Measurements from ENCODE around the gene SPTBN4. TPM values are rescaled to one million over a fixed set of nuclear protein-coding genes. Genes with fewer than 3 reads are reported as not detected.

The SPTBN4 gene
- total and polyA plus RNA-seq, 10 of the 15 experiments (the other 5 are each of a cell fraction or from before 2014, with no cell fraction given): 0.04 to 1.1 (median 0.34) TPM; not detected in 1

- TF ChIP-seq PRDM15 (CRISPR knock-in tag; IDR thresholded peaks at IDR 0.05): no peak
- no peak for TF ChIP-seq ATF7 (IDR thresholded peaks at IDR 0.05; ENCODE audit: low read depth)
- TF ChIP-seq RB1 (IDR thresholded peaks at IDR 0.05; ENCODE audit: borderline replicate concordance): peak; percentile 73; the same call in 1 of the 2 replicates
- no peak for TF ChIP-seq WRNIP1 (IDR thresholded peaks at IDR 0.05; ENCODE audit: borderline replicate concordance, low read depth, low read length)
- TF ChIP-seq SMAD5 (IDR thresholded peaks at IDR 0.05; ENCODE audit: low read depth): no peak
- peak; percentile 99 for TF ChIP-seq HDGF (IDR thresholded peaks at IDR 0.05)
- peak; percentile 87 for TF ChIP-seq POLR2A (IDR thresholded peaks at IDR 0.05; ENCODE audit: low read depth, low read length)
- TF ChIP-seq PAX8 (IDR thresholded peaks at IDR 0.05): no peak
- 0 out of 2 replicates have a peak, but pooled peaks have one; percentile 2 for TF ChIP-seq CBFB (IDR thresholded peaks at IDR 0.05; ENCODE audit: low read depth)
- no peak for TF ChIP-seq PML (IDR thresholded peaks at IDR 0.05; ENCODE audit: low read length)
- TF ChIP-seq SREBF2 (IDR thresholded peaks at IDR 0.05; ENCODE audit: low read length): no peak
- peak; percentile 93 to 97 for TF ChIP-seq BHLHE40 (IDR thresholded peaks at IDR 0.05; ENCODE audit: borderline replicate concordance in 1 of 2, low read depth in 2 of 2, low read length in 1 of 2)
- no peak for TF ChIP-seq HCFC1 (IDR thresholded peaks at IDR 0.05; ENCODE audit: low read length)
- TF ChIP-seq ATF3 (IDR thresholded peaks at IDR 0.05; ENCODE audit: borderline replicate concordance, extremely low read depth, low read depth, low read length): no peak
- no peak for TF ChIP-seq NFXL1 (IDR thresholded peaks at IDR 0.05; ENCODE audit: borderline replicate concordance)
- no peak for TF ChIP-seq BCL11A (IDR thresholded peaks at IDR 0.05; ENCODE audit: low read depth, low read length)
- peak; percentile 66; the same call in 1 of the 2 replicates for TF ChIP-seq BRCA1 (IDR thresholded peaks at IDR 0.05; ENCODE audit: low read depth, low read length)
- no peak for TF ChIP-seq EP300 (IDR thresholded peaks at IDR 0.05; ENCODE audit: borderline replicate concordance in 1 of 2, control insufficient read depth in 1 of 2, low read depth in 2 of 2, low read length in 2 of 2)
- peak in 1 of 2 experiments; percentile 60; a peak in 2 of 3 replicates for TF ChIP-seq EGR1 (IDR thresholded peaks at IDR 0.05; ENCODE audit: borderline replicate concordance in 1 of 2, low read depth in 2 of 2, low read length in 2 of 2)
- TF ChIP-seq IRF5 (IDR thresholded peaks at IDR 0.05; ENCODE audit: borderline replicate concordance): no peak
- peak; percentile 58; the same call in 1 of the 2 replicates for TF ChIP-seq NFYB (IDR thresholded peaks at IDR 0.05; ENCODE audit: insufficient read depth, low read depth, low read length)
- TF ChIP-seq ETV6 (conservative IDR thresholded peaks at IDR 0.05 in 1 of 2, IDR thresholded peaks at IDR 0.05 in 1 of 2; ENCODE audit: borderline replicate concordance in 1 of 2, low read depth in 1 of 2): no peak
- TF ChIP-seq SMARCA5 (IDR thresholded peaks at IDR 0.05): peak; percentile 68; the same call in 1 of the 2 replicates
Measured at GRCh38 chr19:40465557-40466218, 1.1 kb upstream of the SPTBN4 start, which contains the start of gene BLVRB (continued).
